ENCODE data around the gene PARD3.
A peak's percentile ranks its signal among the peaks of the same experiment; 100 is the strongest.

PARD3 gene

GRCh38 chr10:34323192-34323591, 491.9 kb downstream of the PARD3 start:
- DNase-seq, result no peak

- peak; percentile 52 to 81 for DNase-seq
These were observed 494.8 kb downstream of the PARD3 start for GRCh38 chr10:34320265-34320664.

- peak; percentile 77 to 93 for DNase-seq
These were observed 495.8 kb downstream of the PARD3 start for GRCh38 chr10:34319197-34319846.

- DNase-seq, result no peak
These were observed 498.9 kb downstream of the PARD3 start for GRCh38 chr10:34316154-34316553.

- peak in 1 of 2 experiments; percentile 32 for DNase-seq
These were observed 500.6 kb downstream of the PARD3 start for GRCh38 chr10:34314457-34314856.

DNA sequence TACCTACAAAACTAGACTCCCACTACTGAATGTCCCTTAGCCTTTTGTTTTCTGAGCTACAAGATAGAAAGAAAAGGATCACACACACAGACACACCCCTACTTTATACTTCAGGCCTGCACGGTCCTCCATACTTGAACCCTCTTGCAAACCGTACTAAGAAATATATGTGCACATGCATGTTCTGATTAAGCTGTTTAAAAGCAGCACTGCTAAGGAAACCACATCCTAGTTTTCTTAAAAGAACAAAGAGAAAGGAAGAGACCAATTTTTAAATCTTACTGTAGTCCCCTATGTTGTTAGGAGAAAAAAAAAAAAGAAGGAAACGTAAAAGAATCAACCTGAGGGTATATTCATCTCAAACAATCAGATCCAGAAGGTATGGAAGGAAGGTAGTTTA, 501.2 kb downstream of the PARD3 start:
- no peak for DNase-seq

- no peak for DNase-seq
These were observed 501.7 kb downstream of the PARD3 start for GRCh38 chr10:34313353-34313752.

GRCh38 chr10:34311679-34312078, 503.4 kb downstream of the PARD3 start:
- no peak for DNase-seq

DNA sequence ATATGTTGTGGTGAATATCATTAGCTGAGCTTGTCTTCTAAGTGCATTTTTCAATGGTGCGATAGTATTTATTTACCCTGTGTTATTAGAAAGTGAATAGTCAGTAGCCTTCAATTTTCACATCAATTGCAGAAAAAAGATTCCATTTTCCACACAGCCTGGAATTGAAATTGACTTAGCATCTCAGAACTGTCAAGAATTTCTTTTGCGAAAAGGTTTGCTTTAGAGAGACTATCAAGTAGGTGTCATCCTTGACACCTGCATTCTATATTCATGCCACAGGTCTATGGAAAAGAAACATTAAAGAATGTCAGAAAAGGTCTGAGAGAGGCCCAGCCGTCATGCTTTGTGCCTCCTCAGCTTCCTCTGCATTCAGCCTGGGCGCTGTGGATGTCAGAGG, 504.9 kb downstream of the PARD3 start:
- no peak for DNase-seq

DNA sequence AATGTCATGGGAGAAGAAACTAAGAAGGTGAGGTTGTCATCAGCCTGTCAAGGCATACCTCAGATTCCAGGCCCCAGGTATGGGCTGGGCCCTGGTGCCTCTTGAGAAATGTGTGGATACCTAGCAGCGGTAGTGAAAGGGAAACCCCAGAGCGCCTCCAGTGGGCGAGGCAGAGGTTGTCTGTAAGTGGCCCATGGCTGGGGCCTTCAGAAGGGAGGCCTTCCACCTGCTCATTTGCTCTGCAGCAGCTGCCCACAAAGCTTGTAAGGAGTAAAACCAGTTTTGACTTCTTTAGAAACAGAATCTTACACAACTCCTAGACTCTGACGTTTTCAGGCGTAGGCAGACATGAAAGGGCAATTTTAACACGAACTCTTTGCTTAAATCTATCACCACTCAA, 509.9 kb downstream of the PARD3 start:
- no peak for DNase-seq

- DNase-seq, result peak in 1 of 2 experiments; percentile 58
These were observed 512.1 kb downstream of the PARD3 start for GRCh38 chr10:34303022-34303421.

GRCh38 chr10:34299105-34299611, 515.9 kb downstream of the PARD3 start:
- peak in 1 of 2 experiments; percentile 39 for DNase-seq

DNA sequence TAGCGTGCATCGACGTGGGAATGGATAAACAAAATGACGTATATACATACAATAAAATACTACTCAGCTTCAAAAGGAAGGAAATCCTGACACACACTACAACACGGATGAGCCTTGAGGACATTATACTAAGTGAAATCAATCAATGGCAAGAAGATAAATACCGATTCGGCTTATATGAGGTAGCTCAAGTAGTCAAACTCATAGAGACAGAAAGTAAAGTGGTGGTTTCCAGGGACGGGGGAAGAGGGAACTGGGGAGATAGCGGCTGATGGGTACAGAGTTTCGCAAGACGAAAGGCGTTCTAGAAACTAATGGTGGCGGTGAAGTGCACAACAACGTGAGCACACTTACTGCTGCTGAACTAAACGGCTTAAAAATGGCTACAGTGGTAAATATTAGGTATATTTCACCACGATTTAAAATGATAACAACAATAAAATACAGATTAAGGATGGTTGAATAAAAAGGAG, 516.7 kb downstream of the PARD3 start:
- DNase-seq, result no peak

- peak in 1 of 2 experiments; percentile 40 for DNase-seq
These were observed 517.4 kb downstream of the PARD3 start for GRCh38 chr10:34297541-34298345.

DNA sequence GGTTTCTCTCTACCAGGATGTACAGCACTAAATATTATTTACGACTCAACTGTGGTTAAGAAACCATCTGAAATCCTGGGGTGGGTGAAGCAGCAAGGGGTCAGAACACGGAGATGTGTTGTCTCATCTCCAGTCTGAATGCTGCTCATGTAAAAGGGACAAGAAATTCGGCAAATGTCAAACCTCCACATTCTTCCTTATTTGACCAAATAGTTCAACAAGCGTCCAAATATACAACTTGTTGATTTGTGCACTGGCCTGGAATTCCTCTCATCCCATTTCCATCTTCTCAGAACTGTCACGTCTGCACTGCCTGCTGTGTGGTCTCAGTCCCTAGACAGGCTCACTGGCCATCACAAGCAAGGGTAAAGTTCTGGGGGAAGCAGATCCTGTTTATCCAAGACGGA, 520.0 kb downstream of the PARD3 start:
- DNase-seq, result no peak

DNA sequence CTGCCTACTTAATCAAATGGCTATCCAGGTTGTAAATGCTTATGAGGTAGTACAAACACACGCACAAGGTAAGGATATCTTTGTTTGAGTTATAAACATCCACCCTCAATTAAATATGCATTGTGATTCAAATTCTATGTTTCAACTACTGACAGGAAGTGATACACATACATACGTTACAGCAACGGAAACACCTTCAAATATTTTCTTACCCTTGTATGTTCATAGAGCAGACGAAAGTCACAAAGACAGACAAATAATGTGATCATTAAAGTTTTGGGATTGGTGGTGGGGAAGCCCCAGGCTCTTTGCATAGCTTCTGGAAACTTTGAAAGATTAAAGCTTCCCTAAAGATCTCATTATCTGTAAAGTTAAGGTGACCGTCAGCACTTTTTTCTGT, 521.0 kb downstream of the PARD3 start:
- DNase-seq, result peak in 1 of 2 experiments; percentile 85

- DNase-seq, result no peak
These were observed 522.4 kb downstream of the PARD3 start for GRCh38 chr10:34292675-34293074.

DNA sequence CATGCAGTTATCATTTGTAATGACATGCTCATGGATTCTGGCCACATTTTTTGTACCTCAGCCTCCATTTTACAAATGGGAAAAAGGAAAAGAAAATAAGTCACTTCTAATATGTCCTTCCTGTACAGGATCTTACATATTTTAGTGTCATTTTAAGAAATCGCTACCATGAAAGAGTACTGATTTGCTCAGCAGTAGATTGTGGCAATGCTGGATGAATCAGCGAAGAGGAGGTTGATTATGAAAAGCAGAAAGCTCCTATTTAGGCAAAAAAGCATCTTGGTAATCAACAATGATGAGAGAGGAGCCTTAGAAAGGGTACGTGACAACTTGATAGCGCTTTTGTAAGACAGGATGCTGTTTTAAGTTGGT, 522.9 kb downstream of the PARD3 start:
- no peak for DNase-seq

DNA sequence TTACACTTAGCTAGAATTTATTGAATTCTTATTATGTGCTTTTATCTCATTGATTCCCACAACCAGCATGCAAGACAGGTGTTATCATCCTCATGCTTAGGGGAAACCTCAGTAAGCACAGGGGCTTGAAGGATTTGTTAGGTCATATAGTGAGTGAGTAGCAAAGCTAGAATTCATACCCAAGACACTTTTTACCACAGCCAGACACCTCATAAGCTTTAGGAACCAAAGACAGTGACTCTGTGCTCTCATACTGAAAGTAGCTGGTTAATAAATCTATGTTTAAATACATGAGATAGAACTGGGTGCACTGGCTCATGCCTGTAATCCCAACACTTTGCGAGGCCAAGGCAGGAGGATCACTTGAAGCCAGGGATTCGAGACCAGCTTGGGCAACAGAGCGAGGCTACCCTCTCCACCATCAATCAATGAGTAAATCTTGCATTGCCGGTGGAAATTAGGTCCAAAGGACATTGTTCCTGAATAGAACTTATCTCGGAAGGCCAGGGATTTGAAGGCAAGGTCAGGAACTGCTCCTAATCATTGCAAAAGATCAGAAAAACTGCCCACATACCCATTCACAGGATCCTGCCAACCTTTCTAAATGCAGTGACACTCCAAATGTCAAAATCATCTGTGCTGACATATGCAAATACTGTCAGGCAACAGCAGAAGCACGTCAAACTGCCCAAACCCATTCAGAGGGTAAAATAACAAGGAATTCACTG, 523.5 kb downstream of the PARD3 start:
- no peak for DNase-seq

GRCh38 chr10:34290412-34291081, 524.5 kb downstream of the PARD3 start:
- no peak for DNase-seq

DNA sequence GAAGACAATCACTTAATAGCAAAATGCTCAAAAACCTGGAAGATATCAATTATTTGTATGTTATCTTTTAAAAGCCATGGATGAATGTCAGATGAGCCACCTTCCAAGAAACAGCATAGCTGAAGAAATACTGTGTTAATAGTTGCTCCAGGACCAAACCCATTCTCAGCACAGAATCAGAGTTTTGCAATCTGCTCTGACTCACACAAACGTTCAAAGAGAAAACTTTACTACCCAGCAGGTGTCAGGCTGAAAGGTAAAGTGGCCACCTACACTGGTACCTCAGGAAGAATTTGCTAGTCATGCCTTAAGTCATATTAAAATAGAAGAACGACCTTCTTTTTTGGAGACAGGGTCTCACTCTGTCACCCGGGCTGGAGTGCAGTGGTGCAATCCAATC, 526.5 kb downstream of the PARD3 start:
- DNase-seq, result no peak

DNA sequence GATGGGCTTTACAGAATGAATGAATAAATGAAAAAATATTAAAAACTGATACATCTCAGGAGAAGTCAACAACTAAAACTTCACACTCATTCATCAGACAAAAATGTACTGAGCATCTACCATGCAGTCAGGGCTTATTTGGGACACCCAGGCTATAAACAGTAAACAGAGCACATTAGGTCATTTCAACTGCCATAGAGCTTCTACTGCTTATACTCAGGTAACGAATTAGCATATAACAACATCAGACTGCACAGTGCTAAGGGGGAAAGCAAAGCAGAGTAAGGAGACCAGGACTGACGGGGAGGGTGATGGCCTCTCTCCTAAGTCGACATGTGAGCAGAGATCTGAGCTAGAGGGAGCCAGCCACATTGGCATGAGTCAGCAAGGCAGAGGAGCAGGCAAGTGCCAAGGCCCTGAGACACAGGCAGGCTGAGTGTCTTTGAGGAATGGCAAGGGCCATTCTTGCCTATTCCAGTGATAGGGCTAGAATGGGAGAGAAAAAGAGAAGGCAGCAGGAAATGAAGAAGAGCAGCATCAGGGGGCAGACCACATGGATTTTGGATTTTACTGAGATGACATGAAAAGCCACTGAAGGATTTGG, 528.9 kb downstream of the PARD3 start:
- DNase-seq, result no peak
